HCT116 (cell line): Measurements from ENCODE around the gene PLPPR3. TPM values are rescaled to one million over a fixed set of nuclear protein-coding genes. Genes with fewer than 3 reads are reported as not detected.

Experiments
- ATAC-seq: fragments of 200-7000 bp; cut with Tn5 transposase; 2 replicates; pipeline ENCODE4 v1.9.1; 2020; ENCODE audit warnings: mild to moderate bottlenecking, moderate library complexity
- BruUV-seq: library from RNA; stranded (reverse); fragments of 400-500 nt; replicated peaks from 2 replicates; lab custom pipeline; 2021; lab: Mats Ljungman, UMichigan
- CTCF ChIA-PET: fragments of 300-600 bp; sonication (Branson Sonifier 250); formaldehyde crosslinking; loops from one replicate; lab custom pipeline; 2021; ENCODE audit warnings: antibody characterized with exemption; lab: Charles Lee
- POLR2A ChIA-PET: fragments of 300-600, 350-600 bp; sonication (Branson Sonifier 250); formaldehyde crosslinking; loops from one replicate; lab custom pipeline; 2021; ENCODE audit warnings: antibody characterized with exemption; lab: Charles Lee
- RAD21 ChIA-PET, 2 experiments: fragments of 300-600 bp; sonication (Branson Sonifier 250); formaldehyde crosslinking; loops; one replicate each; lab custom pipeline; 2023; ENCODE audit warnings: low total read pairs in 2 of 2; ENCODE audit not compliant: uncharacterized antibody in 2 of 2, unreplicated experiment in 2 of 2, low non-redundant PET in 1 of 2; lab: Charles Lee
- DNase-seq: peaks from one replicate; pipeline ENCODE4 v3.0.0-alpha.2; 2010; ENCODE audit warnings: low read depth, low spot score
- H2AFZ ChIP-seq: fragments of 200-600 bp; shearing (Covaris generic), sonication (generic); 2 replicates; pipeline ENCODE4 v1.6.1; 2017; ENCODE audit warnings: low read depth, mixed run types, mixed read lengths, antibody characterized with exemption, low read length; ENCODE audit not compliant: poor library complexity, severe bottlenecking
- H3K27ac ChIP-seq: 2 replicates; pipeline ENCODE4 v1.5.1; 2012; ENCODE audit warnings: low read depth, low read length
- H3K27me3 ChIP-seq: fragments of 200-600 bp; sonication (generic); 2 replicates; pipeline ENCODE4 v1.6.1; 2016; ENCODE audit warnings: mixed run types, low read length, mixed read lengths; ENCODE audit not compliant: insufficient read depth
- H3K36me3 ChIP-seq, 2 experiments: fragments of 200-500 bp in 1 of 2; fragments of 200-600 bp in 1 of 2; sonication (Bioruptor generic) in 1 of 2; sonication (generic) in 1 of 2; 2 replicates each; pipeline versions ENCODE4 v1.5.1 to v1.6.1; 2014 to 2016; ENCODE audit warnings: low read length in 2 of 2, inconsistent platforms in 1 of 2, mixed read lengths in 1 of 2, mixed run types in 1 of 2; ENCODE audit not compliant: insufficient read depth in 2 of 2, control insufficient read depth in 1 of 2
- H3K4me1 ChIP-seq, 2 experiments: fragments of 200-600 bp in 1 of 2; sonication (generic) in 1 of 2; 2 replicates each; pipeline versions ENCODE4 v1.5.1 to v1.6.1; 2012 to 2017; ENCODE audit warnings: low read length in 2 of 2, inconsistent platforms in 1 of 2, mild to moderate bottlenecking in 1 of 2, mixed read lengths in 1 of 2, mixed run types in 1 of 2, moderate library complexity in 1 of 2; ENCODE audit not compliant: insufficient read depth in 2 of 2, control insufficient read depth in 1 of 2
- H3K4me2 ChIP-seq: fragments of 200-600 bp; sonication (generic); 2 replicates; pipeline ENCODE4 v1.6.1; 2017; ENCODE audit warnings: mixed run types, low read length, mixed read lengths
- H3K4me3 ChIP-seq, 2 experiments: fragments of 200-600 bp in 1 of 2; sonication (generic) in 1 of 2; replicated peaks in 1 of 2; 2 replicates each; pipeline ENCODE4 v1.5.1; 2011 to 2016; ENCODE audit warnings: low read length in 2 of 2, control low read depth in 1 of 2, low read depth in 1 of 2, mild to moderate bottlenecking in 1 of 2, mixed read lengths in 1 of 2, mixed run types in 1 of 2
- H3K79me2 ChIP-seq: fragments of 200-600 bp; sonication (generic); 2 replicates; pipeline ENCODE4 v1.6.1; 2017; ENCODE audit warnings: mild to moderate bottlenecking, mixed run types, low read length, moderate library complexity, mixed read lengths; ENCODE audit not compliant: insufficient read depth
- H3K9ac ChIP-seq: fragments of 200-600 bp; sonication (generic); 2 replicates; pipeline ENCODE4 v1.6.1; 2016; ENCODE audit warnings: low read length, mixed read lengths
- H3K9me2 ChIP-seq: fragments of 200-600 bp; sonication (generic), shearing (Covaris generic); 2 replicates; pipeline ENCODE4 v1.6.1; 2017; ENCODE audit warnings: mixed run types, mild to moderate bottlenecking, moderate library complexity; ENCODE audit not compliant: insufficient read depth
- H3K9me3 ChIP-seq, 2 experiments: fragments of 200-500 bp in 1 of 2; fragments of 200-600 bp in 1 of 2; sonication (Bioruptor generic) in 1 of 2; sonication (generic) in 1 of 2; 2 replicates each; pipeline ENCODE4 v1.6.1; 2014 to 2017; ENCODE audit warnings: low read length in 2 of 2, mixed read lengths in 2 of 2, inconsistent platforms in 1 of 2, low read depth in 1 of 2, mild to moderate bottlenecking in 1 of 2, mixed run types in 1 of 2, moderate library complexity in 1 of 2; ENCODE audit not compliant: control insufficient read depth in 1 of 2, insufficient read depth in 1 of 2
- H4K20me1 ChIP-seq: fragments of 200-600 bp; sonication (generic), shearing (Covaris generic); 2 replicates; pipeline ENCODE4 v1.6.1; 2017; ENCODE audit warnings: mixed run types, mild to moderate bottlenecking, moderate library complexity; ENCODE audit not compliant: insufficient read depth
- ATF3 ChIP-seq: IDR thresholded peaks from 2 replicates; pipeline ENCODE4 v1.6.1; 2012
- CBX3 ChIP-seq: IDR thresholded peaks from 2 replicates; pipeline ENCODE4 v1.6.1; 2012; ENCODE audit warnings: low read depth
- CEBPB ChIP-seq: IDR thresholded peaks from 2 replicates; pipeline ENCODE4 v1.6.1; 2012; ENCODE audit warnings: low read depth
- CTCF ChIP-seq, 3 experiments: fragments of 200-600 bp in 1 of 3; sonication (generic) in 1 of 3; IDR thresholded peaks in 2 of 3; conservative IDR thresholded peaks in 1 of 3; 2 replicates each; pipeline ENCODE4 v1.5.1; 2012 to 2017; ENCODE audit warnings: low read depth in 2 of 3, low read length in 2 of 3, antibody characterized with exemption in 1 of 3, borderline replicate concordance in 1 of 3, control low read depth in 1 of 3, mild to moderate bottlenecking in 1 of 3, mixed read lengths in 1 of 3, mixed run types in 1 of 3, moderate library complexity in 1 of 3; ENCODE audit not compliant: insufficient read depth in 1 of 3
- ELF1 ChIP-seq: IDR thresholded peaks from 2 replicates; pipeline ENCODE4 v1.6.1; 2012; ENCODE audit warnings: low read depth, borderline replicate concordance
- EZH2 ChIP-seq: fragments of 200-600 bp; sonication (generic); IDR thresholded peaks from 2 replicates; pipeline ENCODE4 v1.6.1; 2017; ENCODE audit warnings: antibody characterized with exemption, mixed run types
- EZH2phosphoT487 ChIP-seq: fragments of 200-600 bp; IDR thresholded peaks from 2 replicates; pipeline ENCODE4 v1.6.1; 2018; ENCODE audit warnings: antibody characterized with exemption, borderline replicate concordance
- FOSL1 ChIP-seq: IDR thresholded peaks from 2 replicates; pipeline ENCODE4 v1.6.1; 2012; ENCODE audit warnings: low read depth
- POLR2A ChIP-seq: IDR thresholded peaks from 2 replicates; pipeline ENCODE4 v1.7.0; 2011; ENCODE audit warnings: borderline replicate concordance; ENCODE audit not compliant: insufficient read depth, insufficient read length; ENCODE audit errors: extremely low read depth
- POLR2AphosphoS5 ChIP-seq: IDR thresholded peaks from 2 replicates; pipeline ENCODE4 v1.6.1; 2011; ENCODE audit warnings: mild to moderate bottlenecking, low read depth, low read length, moderate library complexity
- RAD21 ChIP-seq: IDR thresholded peaks from 2 replicates; pipeline ENCODE4 v1.6.1; 2012; ENCODE audit warnings: low read depth, mild to moderate bottlenecking
- REST ChIP-seq: IDR thresholded peaks from 2 replicates; pipeline ENCODE4 v1.6.1; 2012; ENCODE audit warnings: low read depth
- SP1 ChIP-seq: IDR thresholded peaks from 2 replicates; pipeline ENCODE4 v1.6.1; 2012; ENCODE audit warnings: low read depth
- TCF7L2 ChIP-seq: IDR thresholded peaks from 2 replicates; pipeline ENCODE4 v1.7.0; 2011; ENCODE audit warnings: borderline replicate concordance, inconsistent platforms; ENCODE audit not compliant: insufficient read depth, insufficient read length; ENCODE audit errors: extremely low read depth
- YY1 ChIP-seq: IDR thresholded peaks from 2 replicates; pipeline ENCODE4 v1.6.1; 2011; ENCODE audit warnings: low read length, low read depth, moderate library complexity, mild to moderate bottlenecking; ENCODE audit not compliant: insufficient replicate concordance; ENCODE audit errors: extremely low read depth
- ZBTB33 ChIP-seq: IDR thresholded peaks from 2 replicates; pipeline ENCODE4 v1.6.1; 2011; ENCODE audit warnings: mild to moderate bottlenecking, low read length, moderate library complexity; ENCODE audit not compliant: insufficient replicate concordance; ENCODE audit errors: extremely low read depth
- ZFX ChIP-seq: fragments of 450-650 bp; IDR thresholded peaks from 2 replicates; pipeline ENCODE4 v1.6.1; 2017
- ZNF274 ChIP-seq: fragments of 200-500 bp; sonication (Bioruptor generic); IDR thresholded peaks from 2 replicates; pipeline ENCODE4 v1.6.1; 2014; ENCODE audit warnings: mild to moderate bottlenecking, low read depth, low read length, inconsistent platforms
- intact Hi-C: fragments of 100-400 bp; cut with micrococcal nuclease; formaldehyde crosslinking; loops from 2 replicates; pipeline ENCODE4 v1.10.0; 2022
- total RNA-seq: library from RNA; stranded (reverse); gene quantifications from one replicate; pipeline ENCODE4 v1.2.1, GENCODE V29; 2021; ENCODE audit not compliant: unreplicated experiment

PLPPR3 gene
- total RNA-seq, 1 experiment from 2014 or later, result 0.27 TPM

GRCh38 chr19:861756-862580 is 40.2 kb upstream of the PLPPR3 start:
- ChIA-PET POLR2A (no interaction called here), CTCF (interaction anchor here (0.6 kb wide), 1 partner anchor 13 kb away, joined by 10 read pairs; no protein-coding TSS in a partner anchor), RAD21 (no interaction called here)
- intact Hi-C loops, result loop anchor here (2.0 kb wide), 1 partner anchor 91 kb away; no protein-coding TSS in a partner anchor
- no peaks in the 10 kb centered on the region for H3K79me2 ChIP-seq
- no TSS peak for BruUV-seq
- H3K9me2 ChIP-seq, result no peaks in the 10 kb centered on the region
- ATAC-seq (peak; percentile 38), DNase-seq (peak; percentile 63)
- no peaks in the 10 kb centered on the region for H3K9me3 ChIP-seq
- H3K36me3 ChIP-seq, result no peaks in the 10 kb centered on the region; a peak in 1 of 4 replicates
- no peaks in the 10 kb centered on the region for H4K20me1 ChIP-seq
- H3K27me3 ChIP-seq, result no peaks in the 10 kb centered on the region
- H3K4me1 ChIP-seq, result peaks cover 14 to 32% of the 10 kb centered on the region in 2 experiments
- H3K4me2 ChIP-seq, result peak overlapping the region; percentile 88
- H3K27ac ChIP-seq, result peak overlapping the region; percentile 71
- H3K4me3 ChIP-seq, result peak overlapping the region; percentile 71 to 78
- H2AFZ ChIP-seq, result no peak overlapping the region
- peak overlapping the region; percentile 83 for H3K9ac ChIP-seq
- peak; percentile 8; the same call in 1 of the 2 replicates for TF ChIP-seq SP1
- TF ChIP-seq ZFX, result peak; percentile 51; the same call in 1 of the 2 replicates
- TF ChIP-seq CTCF (IDR thresholded peaks at IDR 0.05 in 2 of 3, conservative IDR thresholded peaks at IDR 0.05 in 1 of 3; ENCODE audit: borderline replicate concordance in 1 of 3, insufficient read depth in 1 of 3, low read depth in 2 of 3, low read length in 2 of 3), result peak in 2 of 3 experiments; percentile 31 to 46; a peak in 5 of 6 replicates
- TF ChIP-seq EZH2phosphoT487, result no peak
- no peak for TF ChIP-seq EZH2
- TF ChIP-seq POLR2A, result no peak
- no peak for TF ChIP-seq ZBTB33
- TF ChIP-seq ATF3, result no peak
- no peak for TF ChIP-seq REST
- TF ChIP-seq YY1, result peak; percentile 32
- TF ChIP-seq ZNF274, result no peak
- TF ChIP-seq CBX3, result no peak
- TF ChIP-seq CEBPB, result no peak
- TF ChIP-seq FOSL1, result no peak
- TF ChIP-seq ELF1, result no peak
- TF ChIP-seq RAD21, result 0 out of 2 replicates have a peak, but pooled peaks have one; percentile 27
- TF ChIP-seq TCF7L2, result no peak
- no peak for TF ChIP-seq POLR2AphosphoS5
